Gastrocnemius medialis (tissue), 4 donors: ENCODE data around the gene HBE1.

Experiments used
- POLR2A ChIP-seq, 2 donors: fragments of 450-650 bp; IDR thresholded peaks; one replicate each; pipeline ENCODE4 v1.6.1; 2017; ENCODE audit warnings: antibody characterized with exemption in 2 of 2, mild to moderate bottlenecking in 2 of 2, moderate library complexity in 2 of 2
- TF ChIP-seq, protein P1 (sequence below), 5 experiments: fragments of 450-650 bp in 3 of 5; fragments of 200-600 bp in 2 of 5; sonication (generic) in 2 of 5; IDR thresholded peaks in 4 of 5; conservative IDR thresholded peaks in 1 of 5; 1 replicate in 4 of 5; 2 replicates in 1 of 5; pipeline ENCODE4 v1.5.1; 2016 to 2019; ENCODE audit warnings: antibody characterized with exemption in 5 of 5, mild to moderate bottlenecking in 3 of 5, moderate library complexity in 3 of 5

GRCh38 chr11:5230266-5230665, 39.5 kb downstream of the HBE1 start:
- TF ChIP-seq, protein P1, sequence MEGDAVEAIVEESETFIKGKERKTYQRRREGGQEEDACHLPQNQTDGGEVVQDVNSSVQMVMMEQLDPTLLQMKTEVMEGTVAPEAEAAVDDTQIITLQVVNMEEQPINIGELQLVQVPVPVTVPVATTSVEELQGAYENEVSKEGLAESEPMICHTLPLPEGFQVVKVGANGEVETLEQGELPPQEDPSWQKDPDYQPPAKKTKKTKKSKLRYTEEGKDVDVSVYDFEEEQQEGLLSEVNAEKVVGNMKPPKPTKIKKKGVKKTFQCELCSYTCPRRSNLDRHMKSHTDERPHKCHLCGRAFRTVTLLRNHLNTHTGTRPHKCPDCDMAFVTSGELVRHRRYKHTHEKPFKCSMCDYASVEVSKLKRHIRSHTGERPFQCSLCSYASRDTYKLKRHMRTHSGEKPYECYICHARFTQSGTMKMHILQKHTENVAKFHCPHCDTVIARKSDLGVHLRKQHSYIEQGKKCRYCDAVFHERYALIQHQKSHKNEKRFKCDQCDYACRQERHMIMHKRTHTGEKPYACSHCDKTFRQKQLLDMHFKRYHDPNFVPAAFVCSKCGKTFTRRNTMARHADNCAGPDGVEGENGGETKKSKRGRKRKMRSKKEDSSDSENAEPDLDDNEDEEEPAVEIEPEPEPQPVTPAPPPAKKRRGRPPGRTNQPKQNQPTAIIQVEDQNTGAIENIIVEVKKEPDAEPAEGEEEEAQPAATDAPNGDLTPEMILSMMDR (IDR thresholded peaks at IDR 0.05 in 4 of 5, conservative IDR thresholded peaks at IDR 0.05 in 1 of 5), result no peak
- no peak for TF ChIP-seq POLR2A (IDR thresholded peaks at IDR 0.05)
